RPMI7951 (cell line): ENCODE results near the gene TRIP12. TPM values are rescaled to one million over a fixed set of nuclear protein-coding genes. Genes with fewer than 3 reads are reported as not detected.
"Not testable (repeated sequence)": the region's sequence is repeated elsewhere in the genome, so short reads cannot be mapped to it uniquely, and the experiment has no call there.

ENCODE experiments used
- DNase-seq: peaks from one replicate; pipeline ENCODE4 v3.0.0-alpha.2; 2012; ENCODE audit warnings: low read depth
- total RNA-seq: library from RNA; depleted of rRNA; stranded (reverse); fragments of >200 nt; shearing (Covaris generic); gene quantifications from 2 replicates; pipeline ENCODE4 v1.2.3, GENCODE V29; 2014; rRNA removed

Gene TRIP12
- total RNA-seq, result 105 and 107 TPM in 2 replicates

- peak; percentile 97 for DNase-seq
These were observed at the start of gene TRIP12 for GRCh38 chr2:229921892-229922448. Gene TRIP12 (minus strand): TSS chr2:229922009. CDS start chr2:229880079, 41,930 bp downstream.

GRCh38 chr2:229971298-229971790 lies 49.5 kb upstream of the TRIP12 start:
- DNase-seq, result no peak

GRCh38 chr2:229970406-229970805 lies 48.6 kb upstream of the TRIP12 start:
- DNase-seq, result no peak

- no peak for DNase-seq
These were observed 48.1 kb upstream of the TRIP12 start for GRCh38 chr2:229969921-229970320.

GRCh38 chr2:229963596-229963995 lies 41.8 kb upstream of the TRIP12 start:
- not testable (repeated sequence) for DNase-seq

- no peak for DNase-seq
These were observed 34.7 kb upstream of the TRIP12 start for GRCh38 chr2:229956491-229956890.

GRCh38 chr2:229955663-229956062 lies 33.9 kb upstream of the TRIP12 start:
- DNase-seq, result no peak

- no peak for DNase-seq
These were observed 30.5 kb upstream of the TRIP12 start for GRCh38 chr2:229952256-229952835.

- DNase-seq, result no peak
These were observed 25.7 kb upstream of the TRIP12 start for GRCh38 chr2:229947544-229947943.

- no peak for DNase-seq
These were observed 24.2 kb upstream of the TRIP12 start for GRCh38 chr2:229945975-229946374.

- DNase-seq, result no peak
These were observed 22.1 kb upstream of the TRIP12 start for GRCh38 chr2:229943770-229944449.

GRCh38 chr2:229943171-229943570 lies 21.4 kb upstream of the TRIP12 start:
- DNase-seq, result no peak

- DNase-seq, result no peak
These were observed 20.9 kb upstream of the TRIP12 start for GRCh38 chr2:229942671-229943070.

- no peak for DNase-seq
These were observed 15.7 kb upstream of the TRIP12 start for GRCh38 chr2:229937537-229937936.

GRCh38 chr2:229931241-229931640 lies 9.4 kb upstream of the TRIP12 start:
- no peak for DNase-seq

- no peak for DNase-seq
These were observed 8.8 kb upstream of the TRIP12 start for GRCh38 chr2:229930656-229931055.

- DNase-seq, result no peak
These were observed 6.1 kb upstream of the TRIP12 start for GRCh38 chr2:229927817-229928321.

- DNase-seq, result no peak
These were observed 3.4 kb upstream of the TRIP12 start for GRCh38 chr2:229925201-229925600.

- not testable (repeated sequence) for DNase-seq
These were observed 2.7 kb upstream of the TRIP12 start for GRCh38 chr2:229924541-229924940.

- DNase-seq, result peak; percentile 68
These were observed 909 bp upstream of the TRIP12 start, which contains the start of gene FBXO36 for GRCh38 chr2:229922449-229923386. Gene FBXO36 (plus strand): TSS chr2:229922503. CDS start chr2:229922514, 11 bp downstream.

- peak; percentile 78 for DNase-seq
These were observed 513 bp downstream of the TRIP12 start for GRCh38 chr2:229921101-229921891.
